Activated T-cell treated with anti-CD3 and anti-CD28 coated beads, Interleukin-2, amount 50 U/mL, for 48 hours (primary cell): ENCODE results near the gene COL1A1.

Source experiments
- DNase-seq, 2 experiments: peaks; one replicate each; pipeline ENCODE4 v3.0.0-alpha.2; 2020

COL1A1 gene

GRCh38 chr17:50170662-50171370 is 30.6 kb downstream of the COL1A1 start:
- DNase-seq: peak in 1 of 2 experiments; percentile 43

DNA sequence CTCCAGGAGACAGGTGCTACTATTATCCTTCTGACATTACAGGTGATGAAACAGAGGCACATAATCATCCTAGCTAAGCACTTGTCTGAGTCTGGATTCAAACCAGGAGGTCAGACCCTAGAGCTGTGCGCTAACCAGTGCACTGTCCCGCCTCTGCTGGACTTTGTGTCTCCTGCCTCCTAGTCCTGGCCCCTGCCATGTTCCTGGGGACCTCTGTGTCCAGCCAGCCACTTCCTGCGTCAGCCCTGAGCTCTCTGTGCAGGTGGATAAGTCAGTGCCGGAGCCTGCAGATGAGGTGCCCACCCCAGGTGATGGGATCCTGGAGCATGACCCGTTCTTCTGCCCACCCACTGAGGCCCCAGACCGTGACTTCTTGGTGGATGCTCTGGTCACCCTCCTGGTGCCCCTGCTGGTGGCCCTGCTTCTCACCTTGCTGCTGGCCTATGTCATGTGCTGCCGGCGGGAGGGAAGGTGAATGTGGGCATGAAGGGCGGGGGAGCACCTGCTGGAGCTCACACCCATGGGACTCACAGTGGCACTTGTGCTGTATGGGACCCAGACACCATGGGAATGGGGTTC is 31.5 kb downstream of the COL1A1 start:
- no peak for DNase-seq

- DNase-seq: peak; percentile 82 to 83
These were observed 32.2 kb downstream of the COL1A1 start for GRCh38 chr17:50169121-50169764.

DNA sequence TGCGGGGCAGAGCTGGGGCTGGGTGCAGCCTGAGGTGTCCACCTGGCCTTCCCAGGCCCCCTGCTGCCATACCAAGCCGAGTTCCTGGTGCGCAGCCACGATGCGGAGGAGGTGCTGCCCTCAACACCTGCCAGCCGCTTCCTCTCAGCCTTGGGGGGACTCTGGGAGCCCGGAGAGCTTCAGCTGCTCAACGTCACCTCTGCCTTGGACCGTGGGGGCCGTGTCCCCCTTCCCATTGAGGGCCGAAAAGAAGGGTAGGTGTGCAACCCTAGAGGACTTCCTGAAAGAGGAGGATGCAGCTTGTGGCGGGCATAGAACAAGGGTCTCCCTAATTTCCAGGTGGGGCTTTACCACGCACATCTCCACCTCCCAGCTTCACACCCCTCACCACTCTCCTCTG is 33.1 kb downstream of the COL1A1 start:
- no peak for DNase-seq

DNA sequence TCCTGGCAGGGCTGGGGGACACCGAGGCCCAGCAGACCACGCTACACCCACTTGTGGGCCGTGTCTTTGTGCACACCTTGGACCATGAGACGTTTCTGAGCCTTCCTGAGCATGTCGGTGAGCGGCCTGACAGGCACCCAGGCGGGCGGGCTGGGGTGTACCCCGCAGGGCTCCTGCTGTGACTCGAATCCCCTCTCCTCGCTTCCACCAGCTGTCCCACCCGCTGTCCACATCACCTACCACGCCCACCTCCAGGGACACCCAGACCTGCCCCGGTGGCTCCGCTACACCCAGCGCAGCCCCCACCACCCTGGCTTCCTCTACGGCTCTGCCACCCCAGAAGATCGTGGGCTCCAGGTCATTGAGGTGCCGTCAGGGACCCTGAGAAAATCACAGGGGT is 34.1 kb downstream of the COL1A1 start:
- DNase-seq: no peak

GRCh38 chr17:50166518-50167181 is 34.8 kb downstream of the COL1A1 start:
- no peak for DNase-seq

DNA sequence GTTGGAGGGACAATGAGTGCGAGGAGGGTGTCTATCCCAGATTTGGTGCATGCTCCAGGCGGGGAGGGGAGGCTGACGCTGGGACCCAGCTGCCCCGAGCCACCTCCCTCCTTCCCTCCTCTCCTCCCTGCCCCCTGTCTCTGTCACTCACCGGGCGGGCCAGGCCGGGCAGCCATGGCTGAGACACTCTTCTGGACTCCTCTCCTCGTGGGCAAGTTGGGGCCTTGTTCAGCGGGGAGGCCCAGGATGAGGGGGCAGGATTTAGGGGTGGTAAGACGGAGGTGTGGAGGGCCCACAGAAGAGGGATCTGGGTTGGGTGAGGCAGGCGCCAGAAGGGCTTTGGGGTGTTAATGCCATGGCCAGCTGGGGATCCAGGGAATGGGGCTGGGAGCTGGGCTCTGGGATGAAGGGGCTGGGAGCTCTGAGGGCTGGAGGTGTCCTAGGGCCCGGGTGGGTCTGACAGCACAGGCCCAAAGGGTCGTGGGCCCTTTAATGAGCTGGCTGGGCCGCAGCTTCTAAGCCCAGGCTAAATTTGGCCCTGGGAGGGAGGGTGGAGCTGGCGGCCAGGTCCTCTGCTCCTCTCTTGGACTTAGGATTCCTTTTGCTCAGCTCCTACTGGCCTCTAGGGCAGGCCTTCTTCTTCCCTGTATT is 35.4 kb downstream of the COL1A1 start, which contains the start of gene SGCA:
TSS of gene SGCA (plus strand) at position 139 of the 651 bp plus-strand sequence. CDS start at position 175, 36 bp downstream.
- DNase-seq: no peak

GRCh38 chr17:50165466-50165865 is 36.0 kb downstream of the COL1A1 start:
- DNase-seq: no peak

GRCh38 chr17:50165066-50165465 is 36.4 kb downstream of the COL1A1 start:
- no peak for DNase-seq

DNA sequence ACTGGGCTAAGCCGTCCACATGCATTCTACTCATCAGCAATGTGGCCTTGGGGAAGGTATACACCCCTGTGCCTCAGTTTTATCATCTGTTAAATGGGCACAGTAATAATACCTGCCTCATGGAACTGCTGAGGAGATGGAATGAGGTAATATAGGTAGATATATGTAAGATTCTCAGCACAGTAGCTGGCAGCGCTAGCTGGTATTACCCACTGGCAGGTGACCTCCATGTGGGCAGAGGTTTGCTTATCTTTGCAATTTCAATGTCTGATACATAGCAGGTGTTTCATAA is 36.8 kb downstream of the COL1A1 start:
- no peak for DNase-seq

- no peak for DNase-seq
These were observed 37.4 kb downstream of the COL1A1 start for GRCh38 chr17:50163843-50164696.

GRCh38 chr17:50162466-50163254 is 38.8 kb downstream of the COL1A1 start:
- no peak for DNase-seq

DNA sequence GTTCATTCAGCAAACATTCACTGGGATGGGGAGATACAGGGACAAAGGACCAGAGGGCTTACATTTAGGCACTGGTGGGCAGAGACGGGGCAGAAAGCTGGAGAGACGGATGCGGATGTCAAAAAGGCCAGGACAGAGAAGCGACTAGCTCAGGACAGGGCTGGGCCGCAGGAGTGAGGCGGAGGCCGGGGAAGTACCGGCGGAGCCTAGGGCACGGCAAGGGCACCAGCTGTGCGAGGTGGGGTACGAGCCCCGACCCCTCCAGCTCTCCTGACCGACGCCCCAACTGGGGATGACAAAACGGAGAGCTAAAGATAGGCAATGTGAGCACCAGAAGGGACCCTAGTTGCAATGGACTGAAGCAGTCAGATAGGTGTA is 39.5 kb downstream of the COL1A1 start:
- no peak for DNase-seq

DNA sequence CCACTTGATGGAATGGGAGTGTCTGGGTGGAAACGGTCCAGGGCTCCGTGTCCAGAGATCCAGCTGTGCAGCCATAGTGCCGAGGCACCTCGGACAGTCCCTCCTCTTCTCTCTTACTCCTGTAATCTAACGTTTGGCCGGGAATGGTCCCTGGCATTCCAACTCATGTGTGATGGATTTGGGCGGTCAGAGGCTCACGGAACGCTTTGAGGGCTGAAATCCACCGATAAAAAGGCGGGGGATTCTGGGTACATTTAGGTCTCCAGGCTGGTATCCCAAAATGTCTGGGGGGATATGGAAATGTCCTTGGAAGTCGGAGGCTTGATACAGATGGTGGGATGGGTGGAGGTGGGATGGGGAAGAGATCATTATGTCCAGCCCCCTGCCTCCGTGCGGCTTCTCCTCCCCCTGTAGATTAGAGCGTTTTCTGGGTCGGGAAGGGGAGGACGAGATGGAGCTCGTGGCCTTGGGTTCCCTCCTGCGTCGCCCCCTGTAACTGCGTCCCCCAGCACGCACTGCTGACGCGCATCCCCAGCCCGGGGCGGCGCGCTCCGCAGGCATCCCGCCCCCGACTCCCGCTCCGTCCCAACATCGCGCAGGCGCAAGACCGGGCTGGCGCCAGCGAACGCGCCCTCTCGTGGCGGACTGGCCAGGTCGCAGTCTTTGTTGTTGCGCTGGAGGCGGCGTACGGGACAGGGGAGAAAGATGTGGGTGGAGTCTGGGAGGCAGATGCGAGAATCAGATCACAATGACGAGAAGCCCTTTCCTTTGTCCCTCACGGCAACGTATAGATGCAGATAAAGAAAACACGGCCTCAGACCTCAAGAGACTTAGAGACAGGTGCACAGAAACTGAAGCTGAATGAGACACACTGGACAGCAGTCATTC is 40.2 kb downstream of the COL1A1 start:
- peak; percentile 99 for DNase-seq

- no peak for DNase-seq
These were observed 43.5 kb downstream of the COL1A1 start for GRCh38 chr17:50157891-50158290.

- DNase-seq: no peak
These were observed 46.2 kb downstream of the COL1A1 start for GRCh38 chr17:50155115-50155819.

DNA sequence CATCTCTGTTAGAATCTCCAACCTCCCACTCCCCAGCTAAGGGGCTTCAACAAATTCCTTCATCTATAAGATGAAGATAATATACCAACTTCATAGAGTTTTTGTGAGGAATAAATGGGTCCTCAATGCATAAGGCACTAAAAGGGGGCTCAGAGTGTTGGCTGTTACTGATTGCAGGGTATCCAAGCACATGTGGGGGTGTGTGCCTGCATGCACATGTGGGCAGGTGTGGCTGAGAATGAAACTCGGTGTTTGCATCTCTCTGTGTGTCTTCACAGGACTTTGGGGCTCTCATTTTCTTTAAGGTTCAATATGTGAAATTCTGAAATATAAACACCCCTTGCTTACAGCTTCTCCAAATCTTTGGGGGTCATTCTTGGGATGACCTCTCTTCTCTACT is 46.8 kb downstream of the COL1A1 start:
- DNase-seq: no peak

DNA sequence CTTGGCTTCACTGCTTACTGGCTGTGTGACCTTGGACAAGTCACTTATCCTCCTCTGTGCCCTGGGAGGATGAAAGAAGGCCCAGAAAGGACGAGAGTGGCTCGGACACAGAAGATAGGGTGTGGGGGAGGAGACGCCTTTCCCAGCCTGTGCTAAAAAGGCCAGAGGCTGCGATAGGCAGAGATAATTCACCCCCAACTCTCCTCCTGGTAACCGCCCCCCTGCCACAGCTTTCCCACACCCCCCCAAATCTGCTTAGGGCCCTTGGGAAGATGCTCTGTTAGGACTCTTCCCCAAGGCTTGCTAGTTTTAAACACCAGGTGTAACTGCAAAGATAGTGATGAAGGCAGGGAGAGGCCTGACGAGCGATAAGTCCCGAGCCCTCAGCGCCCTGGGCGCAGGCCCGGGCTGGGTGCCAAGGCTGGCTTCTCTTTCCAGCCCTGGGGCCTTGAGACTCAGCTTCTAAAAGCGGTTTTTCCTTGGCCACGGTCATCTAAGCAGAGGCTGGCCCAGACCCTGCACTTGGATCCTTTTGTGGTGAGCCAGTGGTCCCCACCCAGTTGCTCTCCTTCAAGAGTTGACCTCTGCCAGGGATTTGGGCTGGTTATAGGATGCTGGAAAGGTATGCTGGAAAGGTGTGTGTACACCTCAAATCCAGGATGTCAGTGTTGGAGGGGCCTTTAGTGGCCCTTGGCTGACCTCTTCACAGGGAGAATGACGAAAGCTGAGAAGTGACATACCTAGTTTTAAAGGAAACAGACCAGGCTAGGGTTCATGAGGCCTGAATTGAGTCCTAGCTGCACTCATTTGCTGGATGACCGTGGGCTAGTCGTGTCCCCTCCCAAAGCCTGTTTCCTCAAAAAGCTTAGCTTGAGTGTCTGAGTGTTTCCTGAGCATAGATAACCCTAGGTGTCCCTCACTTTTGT is 47.5 kb downstream of the COL1A1 start:
- DNase-seq: no peak

DNA sequence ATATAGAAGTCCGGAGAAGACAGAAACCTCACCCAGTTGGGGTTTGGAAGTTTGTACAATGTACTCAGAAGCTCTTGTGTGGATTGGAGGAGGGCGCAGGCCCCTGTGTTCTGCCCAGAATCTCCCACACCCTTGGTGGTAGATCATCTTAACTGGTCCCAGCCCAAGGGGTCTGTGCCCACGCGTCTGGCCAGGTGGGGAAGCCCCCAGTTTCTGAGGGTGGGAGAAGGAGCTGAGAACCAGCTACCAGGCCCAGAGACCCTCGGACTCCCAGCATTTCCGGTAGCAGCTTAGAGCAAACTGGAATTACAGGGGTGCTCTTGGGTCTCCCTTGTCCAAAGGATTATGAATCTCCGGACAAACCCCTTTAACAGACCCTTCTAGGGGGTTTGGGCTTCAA is 48.7 kb downstream of the COL1A1 start:
- DNase-seq: no peak
